ENCODE measurements around the gene SLC6A2.

Gene SLC6A2

GRCh38 chr16:55735120-55735781, 79.5 kb downstream of the SLC6A2 start:
- Histone ChIP-seq H3K4me3 (ENCODE audit: low read depth, low read length) (no peak overlapping the region), H3K4me2 (ENCODE audit: low read length) (no peak overlapping the region), H3K36me3 (ENCODE audit: control insufficient read depth, insufficient read depth, low read length) (no peaks in the 10 kb centered on the region), H3K9ac (no peak overlapping the region), H3K9me3 (ENCODE audit: control insufficient read depth, low read length) (no peaks in the 10 kb centered on the region), H3K27me3 (ENCODE audit: control insufficient read depth, insufficient read depth, low read length) (no peaks in the 10 kb centered on the region), H2AFZ (no peak overlapping the region), H3K79me2 (no peaks in the 10 kb centered on the region), H3K27ac (no peak overlapping the region), H3K4me1 (no peaks in the 10 kb centered on the region)
- no peak for TF ChIP-seq CTCF (IDR thresholded peaks at IDR 0.05)

DNA sequence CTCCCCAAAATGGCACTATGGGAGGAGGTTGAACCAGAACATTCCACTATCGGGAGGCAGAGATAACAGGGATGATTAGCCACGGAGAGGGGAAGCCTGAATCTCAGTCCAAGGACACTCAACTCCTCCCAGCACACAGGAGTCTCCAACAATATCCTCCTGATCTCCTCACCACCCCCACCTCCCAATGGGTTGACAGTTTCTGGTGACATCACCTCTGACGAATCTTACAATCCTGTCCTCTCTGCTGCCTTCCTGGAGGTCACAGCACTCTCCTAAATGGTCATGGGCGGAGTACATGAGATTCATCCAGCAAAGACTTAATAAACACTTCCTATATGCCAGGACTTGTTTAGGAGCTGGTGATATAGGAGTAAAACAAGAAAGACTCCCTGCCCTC, 80.9 kb downstream of the SLC6A2 start:
- no peaks in the 10 kb centered on the region for H3K79me2 ChIP-seq
- no peak overlapping the region for H3K4me3 ChIP-seq (ENCODE audit: low read depth, low read length)
- no peak overlapping the region for H2AFZ ChIP-seq
- H3K27ac ChIP-seq = no peak overlapping the region
- no peak for TF ChIP-seq CTCF (IDR thresholded peaks at IDR 0.05)
- no peak overlapping the region for H3K9ac ChIP-seq
- no peaks in the 10 kb centered on the region for H3K9me3 ChIP-seq (ENCODE audit: control insufficient read depth, low read length)
- H3K4me2 ChIP-seq (ENCODE audit: low read length) = no peak overlapping the region
- no peaks in the 10 kb centered on the region for H3K36me3 ChIP-seq (ENCODE audit: control insufficient read depth, insufficient read depth, low read length)
- H3K27me3 ChIP-seq (ENCODE audit: control insufficient read depth, insufficient read depth, low read length) = no peaks in the 10 kb centered on the region
- H3K4me1 ChIP-seq = no peaks in the 10 kb centered on the region

DNA sequence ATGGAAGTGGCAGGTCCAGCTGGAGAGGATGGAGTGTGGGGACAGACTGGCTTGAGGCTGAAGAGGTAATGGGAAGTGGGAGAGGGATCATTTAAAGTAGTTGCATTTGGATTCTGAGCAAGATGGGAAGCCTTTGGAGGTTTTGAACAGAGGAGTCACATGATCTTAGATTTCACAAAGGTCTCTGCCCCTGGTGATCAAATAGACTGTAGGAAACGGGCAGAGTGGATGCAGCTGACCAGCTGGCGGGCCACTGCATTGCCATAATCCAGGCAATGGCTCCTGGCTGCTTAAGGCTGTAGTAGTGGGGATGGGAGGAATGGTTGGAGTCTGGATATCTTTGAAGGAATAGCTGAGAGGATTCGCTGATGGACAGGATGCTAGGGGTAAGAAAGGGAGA, 81.5 kb downstream of the SLC6A2 start:
- H3K79me2 ChIP-seq = no peaks in the 10 kb centered on the region
- H3K36me3 ChIP-seq (ENCODE audit: control insufficient read depth, insufficient read depth, low read length) = no peaks in the 10 kb centered on the region
- no peak overlapping the region for H3K9ac ChIP-seq
- no peak for TF ChIP-seq CTCF (IDR thresholded peaks at IDR 0.05)
- no peaks in the 10 kb centered on the region for H3K4me1 ChIP-seq
- no peak overlapping the region for H2AFZ ChIP-seq
- H3K9me3 ChIP-seq (ENCODE audit: control insufficient read depth, low read length) = no peaks in the 10 kb centered on the region
- H3K27ac ChIP-seq = no peak overlapping the region
- no peaks in the 10 kb centered on the region for H3K27me3 ChIP-seq (ENCODE audit: control insufficient read depth, insufficient read depth, low read length)
- H3K4me2 ChIP-seq (ENCODE audit: low read length) = no peak overlapping the region
- H3K4me3 ChIP-seq (ENCODE audit: low read depth, low read length) = no peak overlapping the region

DNA sequence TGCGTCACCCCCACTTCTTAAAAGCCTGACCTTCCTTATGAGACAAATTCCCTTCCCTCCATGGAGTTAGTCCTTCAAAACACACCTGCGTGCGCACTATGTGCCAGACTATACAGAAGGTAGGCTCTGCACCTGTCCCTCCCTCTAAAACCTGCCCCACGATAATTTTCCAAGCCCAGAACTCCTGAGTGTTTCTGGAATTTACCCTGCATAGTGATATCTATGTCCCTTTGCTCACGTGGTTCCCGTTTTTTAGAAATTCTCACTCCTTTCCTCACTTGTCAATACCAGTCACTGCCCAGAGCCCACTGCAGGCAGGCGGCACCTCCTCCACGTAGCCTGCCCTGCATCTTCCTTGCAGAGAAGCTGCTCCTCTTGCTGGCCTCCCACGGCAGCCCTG, 82.2 kb downstream of the SLC6A2 start:
- H3K9ac ChIP-seq = no peak overlapping the region

More for the DNA sequence above, 82.2 kb downstream of the SLC6A2 start:
- Histone ChIP-seq H2AFZ (no peak overlapping the region), H3K4me1 (no peaks in the 10 kb centered on the region), H3K79me2 (no peaks in the 10 kb centered on the region), H3K4me3 (ENCODE audit: low read depth, low read length) (no peak overlapping the region), H3K4me2 (ENCODE audit: low read length) (no peak overlapping the region), H3K9me3 (ENCODE audit: control insufficient read depth, low read length) (no peaks in the 10 kb centered on the region), H3K27me3 (ENCODE audit: control insufficient read depth, insufficient read depth, low read length) (no peaks in the 10 kb centered on the region), H3K27ac (no peak overlapping the region), H3K36me3 (ENCODE audit: control insufficient read depth, insufficient read depth, low read length) (no peaks in the 10 kb centered on the region)
- TF ChIP-seq CTCF (IDR thresholded peaks at IDR 0.05) = no peak
